Dermis blood vessel endothelial cell (primary cell): Measurements from ENCODE around the gene PDPK1. TPM values are rescaled to one million over a fixed set of nuclear protein-coding genes. Genes with fewer than 3 reads are reported as not detected.
A peak's percentile ranks its signal among the peaks of the same experiment; 100 is the strongest.

Experiments used
- DNase-seq: peaks from one replicate; pipeline ENCODE4 v3.0.0; 2010
- total RNA-seq: library from RNA; depleted of rRNA; stranded (reverse); fragments of >200 nt; gene quantifications from 2 replicates; pipeline ENCODE4 v1.2.3, GENCODE V29; 2014

PDPK1 gene
- total RNA-seq: 17.9 and 25.9 TPM in 2 replicates

DNA sequence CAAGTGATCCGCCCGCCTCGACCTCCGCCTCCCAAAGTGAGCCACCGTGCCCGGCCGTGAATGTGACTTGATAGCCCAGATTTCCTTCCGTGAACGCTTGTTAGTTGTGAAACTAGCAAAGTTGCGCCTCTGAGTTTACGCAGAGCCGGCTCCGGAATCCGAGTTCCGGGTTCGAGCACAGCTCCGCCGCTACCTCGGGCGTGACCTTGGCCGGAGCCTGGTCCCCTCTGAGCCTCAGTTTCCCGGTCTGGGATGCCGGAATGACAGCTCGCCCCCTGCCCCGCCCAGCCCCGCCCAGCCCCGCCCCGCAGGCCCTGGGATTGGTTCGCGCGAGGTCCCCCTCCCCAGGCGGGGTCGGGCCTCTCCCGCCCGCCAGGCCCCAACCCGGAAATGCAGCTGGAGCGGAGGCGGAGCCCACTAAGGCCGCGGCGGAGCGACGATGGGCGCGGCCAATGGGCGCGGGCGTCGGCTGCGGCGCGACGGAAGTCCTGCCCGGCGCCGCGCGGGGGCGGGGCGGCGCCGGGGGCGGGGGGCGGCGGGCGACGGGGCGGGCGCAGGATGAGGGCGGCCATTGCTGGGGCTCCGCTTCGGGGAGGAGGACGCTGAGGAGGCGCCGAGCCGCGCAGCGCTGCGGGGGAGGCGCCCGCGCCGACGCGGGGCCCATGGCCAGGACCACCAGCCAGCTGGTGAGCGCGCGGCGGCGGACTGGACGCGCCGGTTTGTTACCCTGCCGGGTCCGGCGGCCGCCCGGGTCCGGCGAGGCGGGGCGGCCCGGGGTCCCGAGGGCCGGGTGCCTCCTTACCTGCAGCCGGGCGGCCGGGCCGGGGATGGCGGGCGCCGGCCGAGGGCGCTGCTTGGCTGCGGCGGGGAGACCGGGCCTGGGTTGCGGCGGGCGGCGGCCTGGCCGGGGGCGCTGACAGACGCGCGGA, at the start of gene PDPK1:
Gene PDPK1, plus strand, starts transcription at position 571 of the 929 bp plus-strand sequence. Its CDS starts 92 bp downstream, at position 663.
- peak; percentile 96 for DNase-seq

DNA sequence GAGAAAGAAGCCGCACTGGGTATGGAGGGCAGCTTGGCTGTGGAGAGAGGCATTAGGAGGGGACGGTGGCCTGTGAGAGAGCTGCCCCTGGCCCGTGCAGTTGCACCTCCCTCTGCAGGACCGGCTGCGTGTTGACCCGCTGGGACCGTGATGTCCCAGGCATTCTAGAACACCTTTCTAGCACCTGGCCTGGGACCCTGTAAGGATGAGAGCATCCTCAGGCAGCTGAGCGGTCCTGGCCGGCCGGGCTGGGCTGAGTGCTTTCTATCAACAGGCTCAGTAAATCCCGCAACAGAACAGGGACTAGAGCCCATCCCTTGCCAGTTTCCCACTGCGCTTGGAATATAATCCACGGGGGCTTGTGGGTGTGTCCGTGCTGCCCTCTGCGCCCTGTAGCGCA, 48.2 kb upstream of the PDPK1 start:
- DNase-seq: no peak

DNA sequence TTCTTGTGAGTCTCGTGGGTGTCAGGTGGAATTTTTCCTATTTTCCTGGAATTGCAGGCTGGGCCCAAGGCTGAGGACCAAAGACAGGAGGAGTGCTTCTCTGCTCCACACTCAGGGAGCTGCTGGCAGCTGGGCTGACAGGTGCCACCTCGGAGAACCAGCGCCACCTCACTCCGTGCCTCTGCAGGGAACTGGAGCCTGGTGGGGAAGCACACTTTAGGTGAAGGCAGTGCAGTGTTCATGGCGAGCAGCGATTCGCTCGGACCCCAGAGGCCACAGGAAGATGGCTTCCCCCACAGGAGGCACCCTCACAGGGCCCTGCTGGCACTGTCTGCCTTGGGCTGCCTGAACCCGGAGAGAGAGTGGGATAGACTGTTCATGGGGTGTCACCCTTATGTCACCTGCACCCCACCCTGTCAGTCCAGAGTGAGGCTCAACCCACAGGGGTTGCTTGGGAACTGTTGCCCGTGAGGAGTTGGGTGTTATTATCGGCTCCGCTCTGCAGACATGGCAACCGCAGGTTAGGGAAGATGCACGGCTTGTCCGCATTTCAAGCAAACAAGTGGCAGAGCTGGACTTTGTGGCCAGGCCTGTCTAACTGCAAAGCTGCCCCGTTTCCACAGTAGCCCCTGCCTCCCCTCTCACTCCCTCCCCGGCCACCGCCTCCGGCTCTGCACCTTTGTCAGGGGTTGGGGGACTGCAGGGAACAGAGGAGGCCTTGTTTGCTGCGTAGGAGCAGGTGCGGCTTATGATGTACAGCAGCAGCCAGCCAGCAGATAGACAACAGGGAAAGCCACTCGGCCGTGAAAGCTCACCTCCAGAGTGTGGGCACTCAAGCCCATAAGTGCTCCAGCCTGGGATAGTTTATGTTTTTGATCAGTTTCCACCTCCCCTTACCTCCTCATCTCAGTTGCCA, 47.4 kb upstream of the PDPK1 start:
- no peak for DNase-seq

DNA sequence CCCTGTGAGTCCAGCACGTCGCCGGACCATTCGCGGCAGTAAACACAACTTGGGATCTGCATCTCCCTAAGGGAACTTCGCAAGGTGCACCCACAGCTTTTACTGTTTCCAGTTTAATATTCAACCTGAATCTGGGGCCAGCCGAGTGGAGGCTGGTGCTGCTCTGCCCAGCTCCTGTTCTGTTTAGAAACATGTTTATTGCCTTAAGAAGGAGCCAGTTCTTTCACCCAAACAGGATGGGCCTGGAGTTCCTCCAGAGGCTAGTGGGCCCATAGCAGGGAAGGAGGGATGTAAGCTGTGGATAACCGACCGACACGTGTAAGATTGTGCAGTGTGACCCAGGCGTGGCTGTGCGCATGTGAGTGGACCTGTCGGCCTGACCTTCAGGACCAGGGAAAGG, 45.5 kb upstream of the PDPK1 start:
- DNase-seq: no peak

DNA sequence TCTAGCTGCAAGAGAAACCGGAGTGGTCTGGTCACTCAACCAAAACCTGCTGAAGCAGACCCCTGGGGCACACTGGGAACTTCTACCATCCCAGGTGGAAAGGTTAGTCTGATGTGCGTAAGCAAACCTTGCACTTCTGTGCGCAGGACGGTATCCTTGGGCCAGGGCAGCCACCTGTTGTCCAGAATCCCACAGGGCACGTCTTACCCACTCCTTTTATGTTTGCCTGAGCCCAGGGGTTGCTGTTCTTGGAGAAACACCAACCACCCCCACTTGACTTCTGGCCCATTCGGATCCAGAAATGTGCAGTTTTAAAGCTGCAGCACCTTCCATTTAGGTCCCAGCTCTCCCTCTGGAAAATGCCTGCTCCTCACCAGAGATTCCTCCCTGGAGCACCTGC, 44.2 kb upstream of the PDPK1 start:
- no peak for DNase-seq

DNA sequence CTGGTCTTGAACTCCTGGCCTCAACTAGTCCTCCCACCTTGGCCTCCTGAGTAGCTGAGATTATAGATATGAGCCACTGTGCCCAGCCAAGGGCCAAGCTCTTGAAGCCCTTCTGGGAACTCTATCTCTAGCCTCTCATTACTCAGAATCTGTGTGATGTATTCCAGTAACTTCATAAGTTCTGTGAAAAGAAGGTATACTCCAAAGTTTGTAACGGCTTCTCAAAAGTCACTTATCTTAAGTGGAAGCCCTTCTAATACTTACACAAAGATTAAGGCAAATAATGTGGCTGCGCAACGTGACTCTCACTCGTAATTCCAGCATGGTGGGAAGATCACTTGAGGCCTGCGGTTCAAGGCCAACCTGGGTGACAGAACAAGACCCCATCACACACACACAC, 43.2 kb upstream of the PDPK1 start:
- DNase-seq: no peak

DNA sequence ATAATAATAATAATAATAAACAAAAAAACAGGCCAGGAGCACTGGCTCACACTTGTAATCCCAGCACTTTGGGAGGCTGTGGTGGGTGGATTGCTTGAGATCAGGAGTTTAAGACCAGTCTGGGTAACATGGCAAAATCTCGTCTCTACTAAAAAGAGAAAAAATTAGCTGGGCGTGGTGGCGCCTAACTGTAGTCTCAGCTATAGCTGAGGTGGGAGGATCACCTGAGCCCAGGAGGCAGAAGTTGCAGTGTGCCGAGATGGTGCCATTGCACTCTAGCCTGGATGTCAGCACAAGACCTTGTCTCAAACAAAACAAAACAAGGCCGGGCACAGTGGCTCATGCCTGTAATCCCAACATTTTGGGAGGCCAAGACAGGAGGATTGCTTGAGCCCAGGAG, 42.8 kb upstream of the PDPK1 start:
- DNase-seq: no peak

DNA sequence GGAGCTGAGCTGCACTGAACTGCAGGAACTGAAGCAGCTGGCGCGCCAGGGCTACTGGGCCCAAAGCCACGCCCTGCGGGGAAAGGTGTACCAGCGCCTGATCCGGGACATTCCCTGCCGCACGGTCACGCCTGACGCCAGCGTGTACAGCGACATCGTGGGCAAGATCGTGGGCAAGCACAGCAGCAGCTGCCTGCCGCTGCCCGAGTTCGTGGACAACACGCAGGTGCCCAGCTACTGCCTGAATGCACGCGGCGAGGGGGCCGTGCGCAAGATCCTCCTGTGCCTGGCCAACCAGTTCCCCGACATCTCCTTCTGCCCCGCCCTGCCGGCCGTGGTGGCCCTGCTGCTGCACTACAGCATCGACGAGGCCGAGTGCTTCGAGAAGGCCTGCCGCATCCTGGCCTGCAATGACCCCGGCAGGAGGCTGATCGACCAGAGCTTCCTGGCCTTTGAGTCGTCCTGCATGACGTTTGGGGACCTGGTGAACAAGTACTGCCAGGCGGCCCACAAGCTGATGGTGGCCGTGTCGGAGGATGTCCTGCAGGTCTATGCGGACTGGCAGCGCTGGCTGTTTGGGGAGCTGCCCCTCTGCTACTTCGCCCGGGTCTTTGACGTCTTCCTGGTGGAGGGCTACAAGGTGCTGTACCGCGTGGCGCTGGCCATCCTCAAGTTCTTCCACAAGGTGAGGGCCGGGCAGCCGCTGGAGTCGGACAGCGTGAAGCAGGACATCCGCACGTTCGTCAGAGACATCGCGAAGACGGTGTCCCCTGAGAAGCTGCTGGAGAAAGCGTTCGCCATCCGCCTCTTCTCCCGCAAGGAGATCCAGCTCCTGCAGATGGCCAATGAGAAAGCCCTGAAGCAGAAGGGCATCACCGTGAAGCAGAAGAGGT, 41.4 kb upstream of the PDPK1 start:
- no peak for DNase-seq

DNA sequence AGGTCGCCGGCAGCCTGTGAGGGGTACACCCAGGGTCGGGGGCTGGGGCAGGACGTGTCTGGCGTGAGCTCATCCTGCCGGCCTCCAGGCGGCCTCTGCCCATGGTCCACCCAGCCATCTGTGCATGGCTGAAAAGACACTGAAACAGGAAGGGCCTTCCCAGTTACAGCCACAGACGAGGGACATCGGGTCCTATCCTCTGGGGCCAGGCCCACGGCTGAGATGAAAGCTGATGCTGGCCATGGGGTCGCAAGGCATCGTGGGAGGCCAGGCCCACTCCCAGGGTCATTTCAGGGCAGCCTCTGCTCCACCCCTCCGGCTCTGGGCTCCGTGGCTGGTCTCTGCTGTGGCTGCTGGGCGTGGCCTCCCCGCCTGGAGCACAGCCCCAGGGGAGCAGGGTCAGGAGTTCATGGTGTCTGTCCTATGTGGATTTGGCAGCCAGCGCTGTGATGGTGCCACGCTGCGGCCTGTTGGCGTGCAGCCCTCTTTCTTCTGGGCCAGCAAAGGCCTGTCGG, 40.6 kb upstream of the PDPK1 start:
- no peak for DNase-seq

DNA sequence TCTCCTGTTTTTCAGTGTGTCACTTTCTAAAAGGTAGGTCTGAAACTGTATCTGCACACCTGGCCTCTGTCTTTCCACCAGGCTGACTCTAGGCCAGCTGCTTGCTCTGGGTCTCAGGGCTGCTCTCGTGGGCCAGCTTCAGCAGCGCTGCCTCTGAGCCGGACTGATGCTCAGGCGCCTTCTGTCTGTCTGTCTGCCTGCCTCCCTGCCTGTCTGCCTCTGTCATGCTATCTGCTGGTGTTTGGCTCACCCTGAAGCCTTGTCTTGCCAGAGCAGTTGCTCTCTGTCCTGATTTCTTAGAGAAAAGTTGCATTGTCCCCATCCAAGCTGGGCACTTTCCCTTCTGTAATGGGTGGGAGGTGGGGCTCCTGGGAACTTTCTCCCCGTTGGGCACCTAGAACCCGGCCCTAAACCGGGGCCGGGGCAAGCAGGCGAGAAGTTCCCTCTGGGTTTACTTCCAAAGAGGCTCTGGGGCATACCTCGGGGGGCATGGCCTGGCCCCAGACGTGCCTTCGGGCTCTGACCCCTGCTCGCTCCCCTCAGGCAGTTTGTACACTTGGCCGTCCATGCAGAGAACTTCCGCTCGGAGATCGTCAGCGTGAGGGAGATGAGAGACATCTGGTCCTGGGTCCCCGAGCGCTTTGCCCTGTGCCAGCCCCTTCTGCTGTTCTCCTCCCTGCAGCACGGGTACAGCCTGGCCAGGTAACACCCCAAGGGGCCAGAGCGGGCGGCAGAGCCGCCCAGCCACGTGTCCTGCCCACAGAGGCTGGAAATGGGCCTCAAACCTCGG, 39.9 kb upstream of the PDPK1 start:
- DNase-seq: no peak

DNA sequence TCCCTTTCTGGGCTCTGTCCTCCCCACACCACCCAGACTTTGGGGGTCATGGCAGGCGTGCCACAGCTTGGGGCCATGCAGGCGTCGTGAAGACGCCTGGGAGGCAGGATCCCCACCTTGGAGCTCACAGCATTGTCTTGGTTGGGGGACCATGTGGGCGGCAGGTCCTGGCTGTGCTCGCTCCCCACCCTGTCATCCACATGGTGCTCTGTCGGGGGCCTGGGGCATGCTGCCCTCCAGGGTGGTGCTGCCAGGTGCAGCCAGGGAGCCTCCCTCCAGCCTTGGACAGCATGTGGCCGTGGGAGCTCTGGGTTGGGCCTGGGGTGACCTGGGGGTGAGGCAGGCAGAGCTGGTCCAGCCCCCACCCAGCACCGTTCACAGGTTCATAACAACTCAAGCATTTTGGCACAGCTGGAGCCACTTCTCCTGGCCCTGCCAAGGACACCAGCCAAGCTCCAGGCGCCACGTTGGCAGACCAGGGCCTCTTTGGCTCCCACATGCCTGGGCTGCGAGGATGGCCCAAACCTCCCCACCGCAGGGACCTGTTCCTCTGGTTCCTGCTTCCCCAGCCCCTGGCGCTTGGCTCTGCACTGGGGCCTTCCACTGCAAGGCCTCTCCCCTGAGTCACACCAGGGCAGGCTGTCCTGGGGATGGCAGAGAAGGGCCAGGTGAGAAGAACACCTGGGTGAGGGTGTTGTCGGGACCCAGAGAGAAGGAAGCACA, 39.1 kb upstream of the PDPK1 start:
- DNase-seq: no peak

DNA sequence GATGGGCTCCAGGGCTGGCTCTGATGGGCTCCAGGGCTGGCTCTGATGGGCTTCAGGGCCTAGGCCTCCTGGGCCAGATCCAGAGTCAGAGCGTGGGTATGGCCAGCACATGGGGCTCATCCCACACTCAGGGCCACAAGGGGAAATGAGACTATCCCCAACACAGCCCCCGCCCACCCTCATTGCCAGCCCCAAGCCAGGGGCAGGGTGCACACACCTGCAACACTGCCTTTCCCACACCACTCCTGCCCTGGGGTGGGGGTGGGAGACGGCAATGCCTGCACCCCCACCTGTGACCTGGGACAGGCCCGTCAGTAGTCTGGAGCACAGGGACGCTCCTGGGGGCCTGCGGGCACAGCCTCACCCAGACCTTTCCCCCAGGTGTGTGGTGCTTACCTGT, 38.4 kb upstream of the PDPK1 start:
- DNase-seq: no peak

DNA sequence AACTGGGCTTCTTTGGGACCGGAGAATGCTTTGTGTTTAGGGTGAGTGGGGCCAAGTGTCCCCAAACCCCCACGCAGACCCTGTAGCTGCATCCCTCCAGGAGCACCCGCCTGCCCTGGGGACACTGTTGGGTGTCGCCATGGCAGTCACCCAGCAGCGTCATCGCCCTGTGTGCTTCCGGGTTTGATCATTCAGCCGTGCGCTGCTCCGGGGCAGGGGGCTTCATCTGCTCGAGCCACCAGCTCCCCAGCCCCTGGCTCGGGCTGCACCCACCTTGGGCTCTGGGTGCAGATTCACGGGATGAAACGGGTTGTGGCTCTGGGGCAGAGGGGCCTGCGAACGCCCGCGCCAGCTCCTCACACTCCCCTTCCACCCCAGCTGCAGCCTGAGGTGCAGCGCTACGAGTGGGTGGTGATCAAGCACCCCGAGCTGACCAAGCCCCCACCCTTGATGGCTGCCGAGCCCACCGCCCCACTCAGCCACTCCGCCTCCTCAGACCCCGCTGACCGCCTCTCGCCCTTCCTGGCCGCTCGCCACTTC, 37.9 kb upstream of the PDPK1 start:
- no peak for DNase-seq

DNA sequence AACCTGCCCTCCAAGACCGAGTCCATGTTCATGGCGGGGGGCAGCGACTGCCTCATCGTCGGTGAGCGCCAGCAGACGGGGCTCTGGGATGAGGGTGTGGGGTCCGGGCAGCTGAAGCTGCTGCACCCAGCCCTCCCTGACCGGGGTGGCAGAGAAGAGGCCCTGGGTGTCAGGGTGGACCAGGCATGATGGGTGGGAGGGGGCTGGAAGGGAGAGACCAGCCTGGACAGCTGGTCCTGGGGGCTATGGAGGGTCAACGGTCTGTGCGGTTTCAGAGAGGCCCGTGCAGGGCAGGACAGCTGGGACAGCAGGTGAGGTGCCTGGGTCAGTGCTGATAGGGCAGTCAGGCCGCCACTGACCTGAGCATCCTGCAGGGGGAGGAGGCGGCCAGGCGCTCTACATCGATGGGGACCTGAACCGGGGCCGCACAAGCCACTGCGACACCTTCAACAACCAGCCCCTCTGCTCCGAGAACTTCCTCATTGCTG, 37.3 kb upstream of the PDPK1 start:
- no peak for DNase-seq

DNA sequence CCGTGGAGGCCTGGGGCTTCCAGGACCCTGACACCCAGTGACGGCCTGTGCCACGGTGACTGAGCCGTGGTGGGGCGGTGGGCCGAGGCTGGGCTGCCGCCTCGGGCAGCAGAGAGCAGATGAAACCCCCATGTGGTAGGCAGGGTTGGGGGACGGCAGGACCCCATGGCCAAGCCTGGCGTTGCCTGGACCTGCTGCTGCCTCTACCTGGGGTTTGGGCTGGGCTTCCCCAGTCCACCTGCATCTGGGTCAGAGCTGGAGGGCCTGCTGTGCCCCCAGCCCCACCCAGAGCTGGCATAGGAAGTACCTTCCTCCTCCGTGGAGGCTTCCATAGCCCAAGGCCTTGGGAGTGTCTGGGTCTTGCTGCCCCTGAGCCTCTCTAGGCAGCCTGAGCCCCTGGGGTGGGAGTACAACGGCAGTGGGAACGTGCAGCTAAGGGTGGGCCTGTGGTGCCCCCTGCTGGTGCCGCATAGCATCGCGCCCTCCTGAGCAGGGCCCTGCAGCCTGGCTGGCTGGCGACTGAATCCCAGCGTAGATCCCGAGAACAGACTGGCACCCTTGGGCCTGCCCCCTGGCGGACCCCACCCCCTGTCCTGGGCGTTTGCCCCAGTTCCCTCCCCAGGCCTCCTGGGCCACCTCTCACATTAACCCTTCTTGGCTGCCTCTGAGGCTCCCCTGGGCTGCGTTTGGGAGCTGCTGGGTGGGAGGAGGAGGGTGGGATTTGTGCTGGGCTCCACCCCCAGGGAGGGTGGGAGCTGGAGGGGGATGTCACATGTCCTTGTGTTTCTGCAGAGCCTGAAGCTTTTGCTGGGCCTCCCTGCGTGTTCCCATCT, 36.7 kb upstream of the PDPK1 start:
- peak; percentile 90 for DNase-seq

DNA sequence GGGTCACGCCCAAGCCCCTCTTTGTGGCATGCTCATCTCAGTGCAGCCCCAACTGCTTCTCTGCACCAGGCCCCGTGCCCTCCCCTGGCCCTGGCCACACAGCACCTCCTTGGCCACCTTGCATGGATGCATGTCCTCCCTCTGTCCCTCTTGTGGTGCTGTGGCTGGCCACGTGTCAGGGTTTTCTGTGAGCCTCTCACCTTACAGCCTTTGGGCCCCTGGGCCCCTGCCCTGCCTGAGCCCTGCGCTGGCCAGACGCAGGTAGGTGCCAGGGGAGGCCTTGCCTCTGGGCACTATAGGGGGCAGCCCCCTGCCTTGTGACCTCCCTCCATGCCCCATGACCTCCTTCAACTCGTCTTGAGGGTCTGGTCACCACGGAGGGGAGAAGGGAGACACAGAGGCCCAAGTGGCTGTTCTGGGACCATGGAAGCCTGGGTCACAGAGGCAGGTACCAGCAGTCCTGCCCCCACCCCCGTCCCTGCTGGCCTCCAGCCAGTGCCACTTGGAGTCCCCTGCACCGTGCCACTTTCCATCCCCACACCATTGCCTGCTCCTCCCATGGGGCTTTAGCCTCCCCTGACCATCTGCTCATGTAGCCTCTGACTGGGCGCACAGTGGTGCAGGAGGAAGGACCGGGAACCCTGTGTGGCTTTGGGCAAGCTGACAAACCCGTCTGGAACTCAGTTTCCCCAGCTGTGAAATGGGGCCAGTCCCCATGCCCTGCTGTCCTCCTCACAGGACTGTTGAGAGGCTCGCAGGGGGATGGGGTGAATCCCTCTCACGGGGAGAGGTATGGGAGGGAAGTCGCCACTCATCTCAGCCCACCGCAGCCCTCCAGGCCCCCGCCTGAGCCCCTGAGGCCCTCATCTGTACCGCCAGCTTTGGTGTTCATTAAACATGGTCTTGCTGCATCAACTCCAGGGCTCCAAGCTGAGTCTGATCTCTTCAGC, 35.6 kb upstream of the PDPK1 start:
- no peak for DNase-seq

DNA sequence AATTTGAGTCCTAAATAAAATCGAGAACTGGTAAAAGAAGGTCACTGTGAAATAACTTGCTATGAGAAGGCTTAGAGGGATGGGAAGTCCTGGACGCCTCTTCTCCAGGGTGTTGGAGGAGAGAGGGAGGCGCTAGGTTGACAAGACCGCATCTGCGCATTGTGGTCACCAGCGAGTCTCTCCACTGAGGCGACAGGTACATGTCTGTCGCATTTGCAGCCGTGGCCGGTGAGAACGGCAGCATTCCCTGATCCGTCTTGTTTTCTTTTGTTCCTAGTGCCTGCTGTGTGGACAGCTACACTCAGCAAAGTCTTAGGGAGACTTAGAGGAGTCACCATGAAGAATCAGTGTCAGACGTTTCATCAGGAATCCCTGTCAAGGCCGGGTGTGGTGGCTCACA, 32.1 kb upstream of the PDPK1 start:
- no peak for DNase-seq

DNA sequence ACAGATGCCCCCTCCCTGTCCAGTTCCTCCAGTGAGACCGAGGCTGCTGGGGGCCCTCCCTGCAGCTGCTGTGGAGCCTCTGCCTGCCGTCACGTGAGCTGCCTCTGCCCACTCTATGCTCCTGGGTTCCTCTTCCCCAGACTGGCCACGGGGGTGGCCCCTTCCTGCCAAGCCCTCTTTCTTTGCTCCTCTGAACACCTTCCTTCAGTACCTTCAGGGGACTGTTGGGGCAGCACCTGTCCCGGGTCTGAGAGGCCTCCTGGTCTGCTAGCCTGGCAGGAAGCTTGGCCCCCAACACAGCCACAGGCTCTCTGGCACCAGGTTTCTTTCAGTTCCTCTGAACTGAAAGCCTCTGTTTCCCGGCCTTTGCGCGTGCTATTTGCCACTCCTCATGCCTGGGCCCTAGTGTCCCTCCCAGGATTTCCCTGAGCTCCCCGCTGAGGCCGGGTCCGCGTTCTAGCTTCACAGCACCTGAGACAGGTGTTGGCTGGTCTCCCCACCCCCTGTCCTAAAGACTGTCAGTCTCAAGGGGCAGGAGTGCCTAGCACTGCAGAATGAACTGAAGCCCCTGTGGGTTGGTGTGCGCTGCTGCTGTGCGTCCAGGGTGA, 30.7 kb upstream of the PDPK1 start:
- no peak for DNase-seq
